ENCODE data around the gene AKAP8.

The AKAP8 gene

DNA sequence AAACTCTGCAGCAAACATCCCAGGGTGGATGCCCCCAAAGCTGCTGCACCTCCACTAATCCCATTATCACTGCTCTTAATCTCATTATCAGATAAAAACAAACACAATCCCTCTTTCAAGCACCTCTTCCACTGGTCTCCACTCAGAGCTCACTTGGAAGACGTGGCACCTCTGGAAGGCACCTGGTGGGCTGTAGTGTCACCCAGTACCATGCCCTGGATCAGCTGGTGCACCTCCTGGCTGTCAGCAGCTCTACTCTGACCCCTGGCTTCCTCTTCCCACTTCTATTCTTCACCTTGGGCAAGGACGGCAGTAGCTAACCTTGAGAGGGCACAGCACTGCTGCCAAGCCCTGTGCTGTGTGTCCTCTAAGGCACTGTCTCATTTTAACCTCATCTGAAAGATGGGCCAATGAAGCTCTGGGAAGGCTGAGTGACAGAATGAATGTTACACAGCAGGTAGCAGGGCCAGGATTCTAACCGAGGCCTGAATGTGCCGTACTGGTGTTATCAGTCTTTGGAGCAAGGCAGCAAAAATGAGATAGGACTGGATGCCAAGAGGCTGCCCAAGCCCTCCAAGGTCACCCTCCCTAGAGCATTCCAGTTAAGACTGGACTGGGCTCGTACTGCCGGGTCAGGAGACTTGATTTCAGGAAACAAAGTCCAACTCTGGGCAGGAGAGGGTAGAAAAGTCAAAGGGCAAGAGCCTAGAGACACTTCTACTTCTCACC, 54.6 kb downstream of the AKAP8 start:
- peak overlapping the region; percentile 2; the same call in 1 of the 2 replicates for H3K27ac ChIP-seq
- no peak for TF ChIP-seq CTCF (conservative IDR thresholded peaks at IDR 0.05)

- peak overlapping the region; percentile 2; the same call in 1 of the 2 replicates for H3K27ac ChIP-seq
- no peak for TF ChIP-seq CTCF (conservative IDR thresholded peaks at IDR 0.05)
These were observed 55.9 kb downstream of the AKAP8 start for GRCh38 chr19:15323496-15324235.

GRCh38 chr19:15321739-15322138, 57.8 kb downstream of the AKAP8 start:
- no peak for TF ChIP-seq CTCF (conservative IDR thresholded peaks at IDR 0.05)
- no peak overlapping the region for H3K27ac ChIP-seq

DNA sequence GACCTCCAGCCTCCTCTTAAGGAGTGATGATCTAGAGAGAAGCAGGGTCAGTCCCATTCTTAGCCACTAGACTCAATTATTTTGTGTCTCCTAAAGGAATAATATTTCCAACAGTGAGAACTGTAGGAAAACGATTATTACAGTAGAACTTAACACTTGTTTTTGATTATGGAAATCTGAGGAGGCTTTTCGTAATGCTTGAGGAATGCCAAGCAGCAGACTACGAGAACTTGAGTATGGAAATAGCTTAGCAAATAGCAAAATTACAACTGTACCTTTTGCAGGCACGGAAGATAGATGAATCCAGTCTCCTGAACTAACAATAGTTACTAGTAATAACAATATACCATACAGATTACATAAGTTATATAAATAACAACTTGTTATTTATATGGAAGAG, 59.5 kb downstream of the AKAP8 start:
- H3K27ac ChIP-seq, result no peak overlapping the region
- TF ChIP-seq CTCF (conservative IDR thresholded peaks at IDR 0.05), result no peak

DNA sequence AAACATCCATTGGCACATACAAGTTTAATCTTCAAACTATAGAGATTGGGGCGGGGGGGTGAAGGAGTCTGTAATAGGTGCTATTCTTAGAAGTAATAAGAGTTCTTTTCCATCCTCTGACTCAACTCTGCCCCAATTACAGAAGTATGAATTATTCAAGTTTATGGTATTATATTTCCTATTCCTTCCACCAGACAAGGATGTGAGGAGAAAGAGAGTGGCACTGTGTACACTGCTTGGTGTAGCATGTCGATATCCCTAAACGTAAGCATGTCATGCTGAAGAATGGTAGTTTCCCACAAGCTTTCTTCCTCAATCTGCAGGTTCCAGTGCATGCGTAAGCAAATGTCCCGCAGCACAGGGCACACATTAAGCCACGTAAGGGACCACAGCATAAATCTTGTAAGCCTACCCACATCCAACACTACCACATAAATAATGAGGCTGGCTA, 61.3 kb downstream of the AKAP8 start:
- TF ChIP-seq CTCF (conservative IDR thresholded peaks at IDR 0.05), result no peak
- no peak overlapping the region for H3K27ac ChIP-seq

GRCh38 chr19:15317392-15318071, 62.1 kb downstream of the AKAP8 start:
- TF ChIP-seq CTCF (conservative IDR thresholded peaks at IDR 0.05), result no peak
- H3K27ac ChIP-seq, result no peak overlapping the region

- no peak overlapping the region for H3K27ac ChIP-seq
- TF ChIP-seq CTCF (conservative IDR thresholded peaks at IDR 0.05), result no peak
These were observed 63.1 kb downstream of the AKAP8 start for GRCh38 chr19:15316498-15316897.

All from VCaP (cell line).